PC-3 (cell line): ENCODE results near the gene MXRA7.

Experiments
- EZH2 ChIP-seq: fragments of 300-600 bp; sonication (generic); IDR thresholded peaks from one replicate; pipeline ENCODE4 v1.6.1; 2017; ENCODE audit warnings: antibody characterized with exemption, mild to moderate bottlenecking, low read length; ENCODE audit not compliant: unreplicated experiment
- EZH2phosphoT487 ChIP-seq: fragments of 300-600 bp; sonication (generic); IDR thresholded peaks from 2 replicates; pipeline ENCODE4 v1.6.1; 2018; ENCODE audit warnings: mild to moderate bottlenecking, antibody characterized with exemption, low read length, borderline replicate concordance
- TF ChIP-seq, protein P1 (sequence below): fragments of 300-600 bp; sonication (generic); conservative IDR thresholded peaks from 2 replicates; pipeline ENCODE4 v1.5.1; 2017; ENCODE audit warnings: antibody characterized with exemption, low read depth, mild to moderate bottlenecking, low read length

DNA sequence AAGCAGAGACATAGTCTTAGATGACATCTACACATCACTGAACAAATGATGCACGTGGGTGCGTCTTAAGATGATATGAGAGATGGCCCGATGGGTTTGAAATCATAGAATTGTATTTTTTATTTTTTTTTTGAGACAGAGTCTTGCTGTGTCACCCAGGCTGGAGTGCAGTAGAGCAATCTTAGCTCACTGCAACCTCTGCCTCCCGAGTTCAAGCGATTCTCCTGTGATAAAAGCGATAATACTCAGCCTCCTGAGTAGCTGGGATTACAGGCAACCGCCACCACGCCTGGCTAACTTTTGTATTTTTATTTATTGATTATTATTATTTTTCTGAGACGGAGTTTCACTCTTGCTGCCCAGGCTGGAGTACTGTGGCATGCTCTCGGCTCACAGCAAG lies 72.5 kb downstream of the MXRA7 start:
- TF ChIP-seq, protein P1, sequence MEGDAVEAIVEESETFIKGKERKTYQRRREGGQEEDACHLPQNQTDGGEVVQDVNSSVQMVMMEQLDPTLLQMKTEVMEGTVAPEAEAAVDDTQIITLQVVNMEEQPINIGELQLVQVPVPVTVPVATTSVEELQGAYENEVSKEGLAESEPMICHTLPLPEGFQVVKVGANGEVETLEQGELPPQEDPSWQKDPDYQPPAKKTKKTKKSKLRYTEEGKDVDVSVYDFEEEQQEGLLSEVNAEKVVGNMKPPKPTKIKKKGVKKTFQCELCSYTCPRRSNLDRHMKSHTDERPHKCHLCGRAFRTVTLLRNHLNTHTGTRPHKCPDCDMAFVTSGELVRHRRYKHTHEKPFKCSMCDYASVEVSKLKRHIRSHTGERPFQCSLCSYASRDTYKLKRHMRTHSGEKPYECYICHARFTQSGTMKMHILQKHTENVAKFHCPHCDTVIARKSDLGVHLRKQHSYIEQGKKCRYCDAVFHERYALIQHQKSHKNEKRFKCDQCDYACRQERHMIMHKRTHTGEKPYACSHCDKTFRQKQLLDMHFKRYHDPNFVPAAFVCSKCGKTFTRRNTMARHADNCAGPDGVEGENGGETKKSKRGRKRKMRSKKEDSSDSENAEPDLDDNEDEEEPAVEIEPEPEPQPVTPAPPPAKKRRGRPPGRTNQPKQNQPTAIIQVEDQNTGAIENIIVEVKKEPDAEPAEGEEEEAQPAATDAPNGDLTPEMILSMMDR, result no peak
- TF ChIP-seq EZH2 (no peak), EZH2phosphoT487 (no peak)
